Small intestine (tissue), 7 donors: Measurements from ENCODE around the gene PIK3AP1. TPM values are rescaled to one million over a fixed set of nuclear protein-coding genes. Genes with fewer than 3 reads are reported as not detected.

Source experiments
- DNase-seq, 2 donors: peaks; one replicate each; pipeline versions ENCODE4 v3.0.0 to v3.0.0-alpha.2; 2013
- FAIRE-seq: peaks from 2 replicates; lab custom pipeline; 2012; peaks lifted over from hg19 to GRCh38; lab: Jason Lieb, UNC
- H3K27ac ChIP-seq, 3 donors: one replicate each; pipeline ENCODE4 v1.5.1; 2013; ENCODE audit warnings: low read length in 2 of 3, mild to moderate bottlenecking in 2 of 3, control low read depth in 1 of 3, inconsistent platforms in 1 of 3, low read depth in 1 of 3, moderate library complexity in 1 of 3
- H3K27me3 ChIP-seq, 3 donors: one replicate each; pipeline ENCODE4 v1.6.1; 2013; ENCODE audit warnings: low read length in 3 of 3, inconsistent platforms in 1 of 3; ENCODE audit not compliant: control insufficient read depth in 3 of 3, insufficient read depth in 3 of 3
- H3K36me3 ChIP-seq, 3 donors: one replicate each; pipeline ENCODE4 v1.6.1; 2013; ENCODE audit warnings: low read length in 3 of 3, inconsistent platforms in 1 of 3, low read depth in 1 of 3, mild to moderate bottlenecking in 1 of 3, moderate library complexity in 1 of 3; ENCODE audit not compliant: control insufficient read depth in 3 of 3, insufficient read depth in 2 of 3
- H3K4me1 ChIP-seq, 3 donors: one replicate each; pipeline ENCODE4 v1.6.1; 2013; ENCODE audit warnings: low read length in 2 of 3, inconsistent platforms in 1 of 3, low read depth in 1 of 3, mild to moderate bottlenecking in 1 of 3, moderate library complexity in 1 of 3; ENCODE audit not compliant: control insufficient read depth in 3 of 3, insufficient read depth in 2 of 3
- H3K4me3 ChIP-seq, 3 donors: one replicate each; pipeline ENCODE4 v1.5.1; 2013; ENCODE audit warnings: low read length in 3 of 3, control low read depth in 1 of 3, inconsistent platforms in 1 of 3, low read depth in 1 of 3, mild to moderate bottlenecking in 1 of 3, moderate library complexity in 1 of 3
- H3K9me3 ChIP-seq, 2 donors: one replicate each; pipeline ENCODE4 v1.6.1; 2013; ENCODE audit warnings: low read depth in 1 of 2, low read length in 1 of 2; ENCODE audit not compliant: control insufficient read depth in 2 of 2, insufficient read depth in 1 of 2
- WGBS, 3 donors: extraction: QIAGEN DNeasy Blood & Tissue Kit; methylation state at CpG; one replicate each; pipeline ENCODE4 v1.1.7; 2013; 5-methylcytosine and 5-hydroxymethylcytosine counted together
- polyA plus RNA-seq, 4 donors: library from polyadenylated mRNA; stranded (reverse) in 3 of 4; unstranded in 1 of 4; fragments of 200-250 nt in 3 of 4; fragments of 120-200 nt in 1 of 4; gene quantifications; one replicate each; pipeline versions ENCODE4 v1.2.1 to v1.2.3, GENCODE V29; 2013
- donor health status: healthy with polysubstance abuse.
- donor health status: control.
- donor health status: control.
- donor health status: Bipolar disorder and iron deficiency.
- donor health status: healthy.

Gene PIK3AP1
- polyA plus RNA-seq, 4 donors = 5.6 to 9.2 (median 6.6) TPM

GRCh38 chr10:96708456-96708855 is 11.9 kb downstream of the PIK3AP1 start:
- Histone ChIP-seq H3K4me3 (no peak overlapping the region), H3K4me1 (no peaks in the 10 kb centered on the region), H3K27ac (no peak overlapping the region), H3K27me3 (no peaks in the 10 kb centered on the region), H3K36me3 (peaks cover 0 to 5% (median 0%) of the 10 kb centered on the region in 3 donors), H3K9me3 (no peaks in the 10 kb centered on the region)
- 78 to 94% (median 93%) methylated on average over 6 to 7 of the region's 7 CpGs for WGBS, 3 donors
- DNase-seq (no peak), FAIRE-seq (no peak)

DNA sequence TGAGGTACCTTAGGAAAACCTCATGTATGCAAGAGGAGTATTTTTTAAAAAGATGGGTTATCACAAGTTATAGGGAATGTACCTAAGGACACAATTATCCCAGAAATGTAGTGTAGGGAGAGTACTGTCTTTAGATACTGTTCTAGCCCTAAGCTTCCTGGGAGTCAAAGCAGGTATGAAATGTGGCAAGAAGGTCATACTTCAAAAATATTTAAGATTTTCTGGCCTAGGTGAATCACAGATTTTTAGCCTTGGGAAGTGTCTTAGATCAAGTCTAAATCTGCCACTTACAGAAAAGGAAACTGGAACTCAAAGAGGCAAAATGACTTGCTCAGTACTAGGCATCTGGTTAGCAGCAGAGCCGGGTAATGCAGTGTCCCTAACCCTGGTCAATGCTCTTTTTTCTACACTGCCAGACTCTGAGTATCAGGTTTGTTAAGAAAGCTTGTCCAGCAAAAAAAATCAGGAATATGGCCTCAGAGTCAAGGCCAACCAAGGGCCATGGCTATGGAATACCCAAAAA is 13.9 kb downstream of the PIK3AP1 start:
- Histone ChIP-seq H3K36me3 (peaks cover 0 to 5% (median 0%) of the 10 kb centered on the region in 3 donors), H3K4me1 (no peaks in the 10 kb centered on the region), H3K27ac (no peak overlapping the region), H3K9me3 (no peaks in the 10 kb centered on the region), H3K4me3 (no peak overlapping the region), H3K27me3 (no peaks in the 10 kb centered on the region)
- WGBS, 3 donors = 67 to 92% (median 79%) methylated on average over 1 of the region's 1 CpG
- FAIRE-seq (no peak), DNase-seq (no peak)

DNA sequence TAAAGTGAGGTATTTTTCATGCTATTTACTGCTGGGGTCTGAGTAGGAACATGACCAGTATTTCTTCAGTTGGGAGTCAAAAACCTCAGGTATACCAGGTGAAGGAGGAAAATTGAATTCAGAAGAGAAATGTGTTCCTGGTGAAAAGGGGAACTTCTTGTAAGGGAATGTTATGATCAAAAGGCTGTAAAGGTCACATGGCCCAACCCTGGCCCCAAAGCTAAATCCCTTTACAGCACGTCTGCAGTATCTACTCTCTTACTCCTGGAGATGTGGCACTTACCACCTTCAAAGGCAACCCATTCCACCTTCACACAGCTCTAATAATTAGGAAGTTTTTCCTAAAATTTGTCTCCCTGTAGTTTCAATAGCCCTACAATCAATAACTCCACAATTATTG is 15.2 kb downstream of the PIK3AP1 start:
- 10 to 44% (median 42%) methylated on average over 1 of the region's 1 CpG for WGBS, 3 donors
- no peaks in the 10 kb centered on the region for H3K4me1 ChIP-seq
- no peak overlapping the region for H3K4me3 ChIP-seq
- FAIRE-seq = no peak
- H3K27me3 ChIP-seq = no peaks in the 10 kb centered on the region
- peak in 1 of 2 donors; percentile 54 for DNase-seq
- H3K27ac ChIP-seq = no peak overlapping the region
- no peaks in the 10 kb centered on the region for H3K9me3 ChIP-seq
- peaks cover 0 to 5% (median 0%) of the 10 kb centered on the region in 3 donors for H3K36me3 ChIP-seq

- no peak for DNase-seq
- whole genome bisulfite sequencing, 3 donors = 93 to 99% (median 93%) methylated on average over 4 of the region's 4 CpGs
- no peak overlapping the region for H3K27ac ChIP-seq
- no peaks in the 10 kb centered on the region for H3K27me3 ChIP-seq
- FAIRE-seq = no peak
- H3K9me3 ChIP-seq = no peaks in the 10 kb centered on the region
- no peaks in the 10 kb centered on the region for H3K4me1 ChIP-seq
- H3K36me3 ChIP-seq = peaks cover 0 to 2% (median 0%) of the 10 kb centered on the region in 3 donors
- H3K4me3 ChIP-seq = no peak overlapping the region
Measured at GRCh38 chr10:96704563-96704962, 15.8 kb downstream of the PIK3AP1 start.

GRCh38 chr10:96703358-96703757 is 17.0 kb downstream of the PIK3AP1 start:
- H3K4me1 ChIP-seq = no peaks in the 10 kb centered on the region
- DNase-seq (no peak), FAIRE-seq (no peak)
- H3K9me3 ChIP-seq = no peaks in the 10 kb centered on the region
- H3K36me3 ChIP-seq = no peaks in the 10 kb centered on the region
- WGBS, 3 donors = 52 to 58% (median 56%) methylated on average over 4 of the region's 4 CpGs
- no peaks in the 10 kb centered on the region for H3K27me3 ChIP-seq
- no peak overlapping the region for H3K4me3 ChIP-seq
- H3K27ac ChIP-seq = no peak overlapping the region

- Histone ChIP-seq H3K27me3 (no peaks in the 10 kb centered on the region), H3K36me3 (no peaks in the 10 kb centered on the region), H3K4me1 (no peaks in the 10 kb centered on the region), H3K27ac (no peak overlapping the region), H3K4me3 (no peak overlapping the region), H3K9me3 (no peaks in the 10 kb centered on the region)
- WGBS, 3 donors = 63 to 77% (median 74%) methylated on average over 3 of the region's 3 CpGs
- no peak for FAIRE-seq
- DNase-seq = no peak
Measured at GRCh38 chr10:96701265-96701664, 19.0 kb downstream of the PIK3AP1 start.

- WGBS, 3 donors = 77 to 92% (median 85%) methylated on average over 13 of the region's 13 CpGs
- Histone ChIP-seq H3K27me3 (no peaks in the 10 kb centered on the region), H3K36me3 (no peaks in the 10 kb centered on the region), H3K4me1 (no peaks in the 10 kb centered on the region), H3K9me3 (no peaks in the 10 kb centered on the region), H3K4me3 (no peak overlapping the region), H3K27ac (peak overlapping the region in 1 of 3 donors; percentile 43)
- DNase-seq = no peak
- FAIRE-seq = no peak
Measured at GRCh38 chr10:96700374-96701099, 19.8 kb downstream of the PIK3AP1 start.

DNA sequence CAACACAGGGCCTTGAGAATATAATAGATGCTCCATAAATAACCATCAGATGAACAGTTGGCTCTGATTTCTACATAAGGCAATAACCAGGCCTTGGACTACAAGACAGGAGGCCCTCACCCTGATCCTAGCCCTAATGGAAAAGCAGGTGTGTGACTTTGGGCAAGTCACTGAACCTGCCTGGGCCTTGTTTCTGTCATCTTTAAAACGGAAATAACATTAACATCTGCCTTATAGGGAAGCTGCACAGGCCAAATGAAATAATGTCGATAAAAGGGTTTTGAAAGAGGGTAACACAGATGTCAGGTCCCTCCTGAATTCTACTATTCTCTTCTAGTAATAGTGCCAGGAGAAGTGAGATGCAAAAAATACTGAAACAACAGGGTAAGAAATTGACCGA is 20.7 kb downstream of the PIK3AP1 start:
- FAIRE-seq (no peak), DNase-seq (no peak)
- H3K9me3 ChIP-seq = no peaks in the 10 kb centered on the region
- H3K27me3 ChIP-seq = no peaks in the 10 kb centered on the region
- 72 to 90% (median 89%) methylated on average over 3 of the region's 3 CpGs for WGBS, 3 donors
- H3K36me3 ChIP-seq = no peaks in the 10 kb centered on the region
- no peaks in the 10 kb centered on the region for H3K4me1 ChIP-seq
- no peak overlapping the region for H3K4me3 ChIP-seq
- no peak overlapping the region for H3K27ac ChIP-seq
